ENCODE data around the gene NACC2. TPM values are rescaled to one million over a fixed set of nuclear protein-coding genes. Genes with fewer than 3 reads are reported as not detected.
A peak's percentile ranks its signal among the peaks of the same experiment; 100 is the strongest.

The NACC2 gene
- polyA plus RNA-seq, 6 donors from 2014 or later, result 0.04 to 0.11 (median 0.06) TPM; not detected in 2

- ATAC-seq (ENCODE audit: low read depth in 2 of 2), result no peak
- DNase-seq, result no peak
- peaks cover 0 to 24% (median 6%) of the 10 kb centered on the region in 3 donors for H3K27me3 Mint-ChIP-seq
- no peaks in the 10 kb centered on the region for H3K36me3 Mint-ChIP-seq
- H3K27ac Mint-ChIP-seq, result no peak overlapping the region
- no peak overlapping the region for H3K4me3 Mint-ChIP-seq
- peaks cover 0 to 11% (median 3%) of the 10 kb centered on the region in 3 donors for H3K4me1 Mint-ChIP-seq
- no peaks in the 10 kb centered on the region for H3K9me3 Mint-ChIP-seq
These were observed 108.5 kb downstream of the NACC2 start for GRCh38 chr9:135986605-135987004.

GRCh38 chr9:135985889-135986288 lies 109.2 kb downstream of the NACC2 start:
- Mint-ChIP-seq H3K4me1 (peaks cover 0 to 6% (median 3%) of the 10 kb centered on the region in 3 donors), H3K27me3 (peaks cover 0 to 24% (median 6%) of the 10 kb centered on the region in 3 donors), H3K36me3 (no peaks in the 10 kb centered on the region), H3K9me3 (no peaks in the 10 kb centered on the region), H3K27ac (no peak overlapping the region), H3K4me3 (no peak overlapping the region)
- no peak for DNase-seq
- no peak for ATAC-seq (ENCODE audit: low read depth in 2 of 2)

- Mint-ChIP-seq H3K9me3 (no peaks in the 10 kb centered on the region), H3K4me3 (no peak overlapping the region), H3K27ac (no peak overlapping the region), H3K4me1 (peaks cover 0 to 6% (median 3%) of the 10 kb centered on the region in 3 donors), H3K27me3 (peaks cover 0 to 24% (median 6%) of the 10 kb centered on the region in 3 donors), H3K36me3 (no peaks in the 10 kb centered on the region)
- no peak for ATAC-seq (ENCODE audit: low read depth in 2 of 2)
- DNase-seq, result no peak
These were observed 109.7 kb downstream of the NACC2 start for GRCh38 chr9:135985459-135985774.

GRCh38 chr9:135984072-135984710 lies 110.9 kb downstream of the NACC2 start:
- no peaks in the 10 kb centered on the region for H3K36me3 Mint-ChIP-seq
- no peak overlapping the region for H3K27ac Mint-ChIP-seq
- DNase-seq, result no peak
- H3K4me1 Mint-ChIP-seq, result no peaks in the 10 kb centered on the region
- peaks cover 0 to 24% (median 6%) of the 10 kb centered on the region in 3 donors for H3K27me3 Mint-ChIP-seq
- no peak for ATAC-seq (ENCODE audit: low read depth in 2 of 2)
- H3K9me3 Mint-ChIP-seq, result no peaks in the 10 kb centered on the region
- H3K4me3 Mint-ChIP-seq, result no peak overlapping the region

- Mint-ChIP-seq H3K36me3 (no peaks in the 10 kb centered on the region), H3K27me3 (peaks cover 0 to 25% (median 6%) of the 10 kb centered on the region in 3 donors), H3K4me1 (peaks cover 7% of the 10 kb centered on the region in 3 donors), H3K4me3 (no peak overlapping the region), H3K9me3 (no peaks in the 10 kb centered on the region), H3K27ac (no peak overlapping the region)
- ATAC-seq (ENCODE audit: low read depth in 2 of 2) (no peak), DNase-seq (no peak)
These were observed 111.6 kb downstream of the NACC2 start for GRCh38 chr9:135983208-135984071.

- DNase-seq (no peak), ATAC-seq (ENCODE audit: low read depth in 2 of 2) (no peak)
- H3K36me3 Mint-ChIP-seq, result no peaks in the 10 kb centered on the region
- H3K27ac Mint-ChIP-seq, result peak overlapping the region in 1 of 6 donors; percentile 39
- peaks cover 7 to 8% (median 8%) of the 10 kb centered on the region in 3 donors for H3K4me1 Mint-ChIP-seq
- no peak overlapping the region for H3K4me3 Mint-ChIP-seq
- H3K9me3 Mint-ChIP-seq, result no peaks in the 10 kb centered on the region
- peaks cover 0 to 22% (median 6%) of the 10 kb centered on the region in 3 donors for H3K27me3 Mint-ChIP-seq
These were observed 112.4 kb downstream of the NACC2 start for GRCh38 chr9:135982499-135983207.

GRCh38 chr9:135980926-135981630 lies 114.0 kb downstream of the NACC2 start:
- Mint-ChIP-seq H3K36me3 (no peaks in the 10 kb centered on the region), H3K27ac (no peak overlapping the region), H3K4me3 (no peak overlapping the region), H3K9me3 (no peaks in the 10 kb centered on the region), H3K27me3 (peaks cover 0 to 31% (median 6%) of the 10 kb centered on the region in 3 donors), H3K4me1 (peaks cover 7 to 8% (median 8%) of the 10 kb centered on the region in 3 donors)
- no peak for ATAC-seq (ENCODE audit: low read depth in 2 of 2)
- DNase-seq, result no peak

GRCh38 chr9:135979547-135980166 lies 115.4 kb downstream of the NACC2 start:
- H3K4me1 Mint-ChIP-seq, result peaks cover 7 to 8% (median 8%) of the 10 kb centered on the region in 3 donors
- H3K36me3 Mint-ChIP-seq, result no peaks in the 10 kb centered on the region
- DNase-seq, result no peak
- no peak for ATAC-seq (ENCODE audit: low read depth in 2 of 2)
- peak overlapping the region in 2 of 8 donors; percentile 61 to 77 for H3K4me3 Mint-ChIP-seq
- H3K9me3 Mint-ChIP-seq, result no peaks in the 10 kb centered on the region
- H3K27ac Mint-ChIP-seq, result peak overlapping the region in 1 of 6 donors; percentile 56
- peaks cover 0 to 28% (median 4%) of the 10 kb centered on the region in 3 donors for H3K27me3 Mint-ChIP-seq

- no peaks in the 10 kb centered on the region for H3K36me3 Mint-ChIP-seq
- DNase-seq, result peak; percentile 23
- H3K4me3 Mint-ChIP-seq, result peak overlapping the region in 5 of 8 donors; percentile 16 to 75 (median 68)
- H3K4me1 Mint-ChIP-seq, result peaks cover 7 to 8% (median 8%) of the 10 kb centered on the region in 3 donors
- H3K27me3 Mint-ChIP-seq, result peaks cover 0 to 29% (median 4%) of the 10 kb centered on the region in 3 donors
- peak overlapping the region in 1 of 6 donors; percentile 6 for H3K27ac Mint-ChIP-seq
- ATAC-seq (ENCODE audit: low read depth in 2 of 2), result peak; percentile 58 to 78
- H3K9me3 Mint-ChIP-seq, result no peaks in the 10 kb centered on the region
These were observed 116.2 kb downstream of the NACC2 start for GRCh38 chr9:135978642-135979546.

GRCh38 chr9:135976944-135977343 lies 118.1 kb downstream of the NACC2 start:
- Mint-ChIP-seq H3K27me3 (peaks cover 0 to 33% (median 4%) of the 10 kb centered on the region in 3 donors), H3K36me3 (no peaks in the 10 kb centered on the region), H3K4me3 (no peak overlapping the region), H3K27ac (no peak overlapping the region), H3K4me1 (peaks cover 7 to 8% (median 8%) of the 10 kb centered on the region in 3 donors), H3K9me3 (no peaks in the 10 kb centered on the region)
- ATAC-seq (ENCODE audit: low read depth in 2 of 2) (no peak), DNase-seq (no peak)

GRCh38 chr9:135976531-135976930 lies 118.6 kb downstream of the NACC2 start:
- no peak for ATAC-seq (ENCODE audit: low read depth in 2 of 2)
- Mint-ChIP-seq H3K9me3 (no peaks in the 10 kb centered on the region), H3K27ac (no peak overlapping the region)

GRCh38 chr9:135975834-135976233 lies 119.3 kb downstream of the NACC2 start:
- Mint-ChIP-seq H3K27ac (peak overlapping the region in 1 of 6 donors; percentile 61), H3K4me3 (no peak overlapping the region), H3K9me3 (no peaks in the 10 kb centered on the region), H3K27me3 (peaks cover 0 to 35% (median 6%) of the 10 kb centered on the region in 3 donors), H3K4me1 (peaks cover 7 to 8% (median 8%) of the 10 kb centered on the region in 3 donors), H3K36me3 (no peaks in the 10 kb centered on the region)
- no peak for ATAC-seq (ENCODE audit: low read depth in 2 of 2)
- no peak for DNase-seq

More at GRCh38 chr9:135976531-135976930, 118.6 kb downstream of the NACC2 start:
- DNase-seq, result no peak
- Mint-ChIP-seq H3K4me3 (no peak overlapping the region), H3K27me3 (peaks cover 0 to 33% (median 4%) of the 10 kb centered on the region in 3 donors), H3K36me3 (no peaks in the 10 kb centered on the region), H3K4me1 (peaks cover 7 to 8% (median 8%) of the 10 kb centered on the region in 3 donors)
